Mammary microvascular endothelial cell (primary cell): ENCODE results near the gene SNED1. TPM values are rescaled to one million over a fixed set of nuclear protein-coding genes. Genes with fewer than 3 reads are reported as not detected.

Source experiments
- total RNA-seq: library from RNA; depleted of rRNA; stranded (reverse); fragments of >200 nt; gene quantifications from 2 replicates; pipeline ENCODE4 v1.2.3, GENCODE V29; 2015

SNED1 gene
- 3.8 and 4.3 TPM in 2 replicates for total RNA-seq

GRCh38 chr2:240997856-240998705 is at the start of gene SNED1:
Gene SNED1 (plus strand): TSS chr2:240998618. CDS start chr2:240998838, 220 bp downstream.

GRCh38 chr2:241102239-241102803 is 103.9 kb downstream of the SNED1 start, which contains the start of gene MTERF4:
Gene MTERF4 (minus strand): TSS chr2:241102287. CDS start chr2:241102273, 14 bp downstream.

Other genes with a start within 250 kb of the SNED1 start
- gene KIF1A, start 178.4 kb upstream of the SNED1 start, total RNA-seq = 0.13 TPM in 1 of 2 replicates, not detected in the other
- not detected in 2 replicates for gene AGXT, start 129.8 kb upstream of the SNED1 start, total RNA-seq
- gene MAB21L4, start 102.5 kb upstream of the SNED1 start, total RNA-seq = not detected in 2 replicates
- gene CROCC2, start 92.3 kb upstream of the SNED1 start, total RNA-seq = not detected in 2 replicates
- 14.1 and 18.4 TPM in 2 replicates for gene MTERF4, start 103.7 kb downstream of the SNED1 start, total RNA-seq
- gene PASK, start 150.9 kb downstream of the SNED1 start, total RNA-seq = 4.3 and 5.0 TPM in 2 replicates
- gene PPP1R7, start 151.8 kb downstream of the SNED1 start, total RNA-seq = 104 and 120 TPM in 2 replicates
- 1.1 and 1.8 TPM in 2 replicates for gene ANO7, start 190.1 kb downstream of the SNED1 start, total RNA-seq